AG09319 (cell line): ENCODE data around the gene SMG6.
A peak's percentile ranks its signal among the peaks of the same experiment; 100 is the strongest.

Experiments used
- DNase-seq: peaks from one replicate; pipeline ENCODE4 v3.0.0-alpha.2; 2010; ENCODE audit warnings: low read depth; ENCODE audit errors: extremely low read depth
- TF ChIP-seq, protein P1 (sequence below): IDR thresholded peaks from 2 replicates; pipeline ENCODE4 v1.5.1; 2011; ENCODE audit warnings: low read depth, mild to moderate bottlenecking, inconsistent platforms, low read length, moderate library complexity

The SMG6 gene

DNA sequence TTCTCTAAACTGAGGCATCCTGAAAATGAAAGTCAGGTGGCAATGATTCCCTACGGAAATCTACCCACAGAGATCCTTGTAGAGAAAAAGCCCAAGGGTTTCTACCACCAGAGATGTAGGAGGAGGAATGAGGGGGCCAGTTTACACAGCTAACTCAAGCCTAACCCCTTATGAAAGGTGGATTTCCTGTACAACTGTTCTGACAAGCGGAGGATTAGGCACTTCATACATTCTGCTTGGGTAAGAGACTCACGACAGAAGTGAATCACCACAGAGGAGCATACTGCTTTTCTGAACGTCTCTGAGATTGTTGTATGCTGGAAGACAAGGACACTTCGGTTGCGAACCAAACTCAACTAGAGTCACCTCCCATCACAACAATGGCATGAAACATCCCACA is 72.7 kb downstream of the SMG6 start:
- TF ChIP-seq, protein P1, sequence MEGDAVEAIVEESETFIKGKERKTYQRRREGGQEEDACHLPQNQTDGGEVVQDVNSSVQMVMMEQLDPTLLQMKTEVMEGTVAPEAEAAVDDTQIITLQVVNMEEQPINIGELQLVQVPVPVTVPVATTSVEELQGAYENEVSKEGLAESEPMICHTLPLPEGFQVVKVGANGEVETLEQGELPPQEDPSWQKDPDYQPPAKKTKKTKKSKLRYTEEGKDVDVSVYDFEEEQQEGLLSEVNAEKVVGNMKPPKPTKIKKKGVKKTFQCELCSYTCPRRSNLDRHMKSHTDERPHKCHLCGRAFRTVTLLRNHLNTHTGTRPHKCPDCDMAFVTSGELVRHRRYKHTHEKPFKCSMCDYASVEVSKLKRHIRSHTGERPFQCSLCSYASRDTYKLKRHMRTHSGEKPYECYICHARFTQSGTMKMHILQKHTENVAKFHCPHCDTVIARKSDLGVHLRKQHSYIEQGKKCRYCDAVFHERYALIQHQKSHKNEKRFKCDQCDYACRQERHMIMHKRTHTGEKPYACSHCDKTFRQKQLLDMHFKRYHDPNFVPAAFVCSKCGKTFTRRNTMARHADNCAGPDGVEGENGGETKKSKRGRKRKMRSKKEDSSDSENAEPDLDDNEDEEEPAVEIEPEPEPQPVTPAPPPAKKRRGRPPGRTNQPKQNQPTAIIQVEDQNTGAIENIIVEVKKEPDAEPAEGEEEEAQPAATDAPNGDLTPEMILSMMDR = no peak
- no peak for DNase-seq

DNA sequence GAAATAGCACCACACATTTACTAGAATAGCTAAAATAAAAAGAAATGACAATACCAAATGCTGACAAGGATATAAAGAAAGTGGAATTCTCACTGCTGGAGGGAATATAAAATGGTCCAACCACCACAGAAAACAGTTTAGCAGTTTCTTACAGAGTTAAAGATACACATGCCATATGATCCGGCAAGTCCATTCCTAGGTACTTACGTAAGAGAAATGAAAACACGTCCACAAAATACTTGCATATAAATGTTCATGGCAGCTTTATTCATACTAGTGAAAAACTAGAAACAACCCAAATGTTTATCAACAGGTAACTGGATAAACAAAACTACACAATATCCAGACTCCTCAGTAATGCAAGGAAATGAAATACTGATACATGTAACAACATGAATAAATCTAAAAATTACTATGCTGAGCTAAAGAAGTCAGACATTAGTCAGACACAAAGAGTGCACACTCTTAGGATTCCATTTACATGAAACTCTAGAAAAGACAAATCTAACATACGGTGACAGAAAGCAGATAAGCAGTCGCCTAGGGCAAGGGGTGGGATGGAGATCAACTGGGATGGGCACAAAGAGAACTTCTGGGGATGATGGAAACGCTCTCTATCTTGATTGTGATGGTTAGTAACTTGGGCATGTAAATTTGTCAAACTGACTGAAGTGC is 76.4 kb downstream of the SMG6 start:
- TF ChIP-seq, protein P1 = no peak
- no peak for DNase-seq

DNA sequence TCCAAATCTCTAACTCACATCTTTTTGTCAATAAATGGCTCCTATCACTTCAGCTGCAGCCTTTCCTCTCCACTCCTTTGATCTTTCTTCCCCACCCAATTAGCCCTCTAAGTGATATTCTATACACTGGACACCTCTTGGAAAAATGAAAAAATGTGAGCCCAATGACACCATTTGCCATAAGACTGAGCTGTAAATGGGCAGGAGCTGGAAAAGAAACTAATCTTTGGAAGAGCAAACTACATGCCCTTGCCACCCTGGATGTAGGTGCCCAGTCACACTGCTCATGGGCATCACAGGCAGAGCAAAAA is 80.0 kb downstream of the SMG6 start:
- no peak for DNase-seq
- TF ChIP-seq, protein P1 = no peak

DNA sequence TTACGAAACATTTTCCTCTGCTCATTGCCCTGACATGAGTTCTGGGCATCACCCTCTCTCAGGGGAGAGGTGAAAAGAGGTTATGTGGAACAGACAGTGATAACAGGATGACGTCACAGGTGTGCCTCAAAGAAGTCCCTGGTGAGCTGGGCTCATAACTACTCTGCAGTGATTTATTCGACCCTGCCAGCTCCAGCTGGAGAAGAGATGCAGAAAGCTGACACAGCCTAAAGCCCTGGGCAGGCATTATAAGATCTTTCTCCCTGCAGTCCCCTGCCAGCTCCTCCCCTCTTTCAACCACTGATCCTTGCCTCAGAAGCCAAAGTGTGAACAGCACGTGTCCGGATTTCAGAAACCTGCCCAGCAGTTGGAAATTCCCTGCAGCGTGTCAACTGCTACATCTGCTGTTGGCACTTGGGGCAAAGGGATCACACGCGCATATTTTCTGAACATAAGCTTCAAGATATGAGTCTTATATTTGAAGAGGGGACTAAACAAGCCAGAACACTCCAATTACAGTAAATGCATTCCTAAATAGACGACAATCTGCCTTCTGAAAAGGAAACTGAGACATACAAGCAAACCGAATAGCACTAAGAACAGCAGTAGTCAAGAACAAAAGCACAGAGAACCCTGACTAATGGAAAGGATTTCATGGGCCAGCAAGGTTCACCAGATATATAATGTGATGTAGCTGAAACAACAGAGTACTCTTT is 80.5 kb downstream of the SMG6 start:
- TF ChIP-seq, protein P1 = no peak
- DNase-seq = no peak

- DNase-seq = no peak
- TF ChIP-seq, protein P1 = no peak
Observed at GRCh38 chr17:2222301-2222700, 81.3 kb downstream of the SMG6 start.

DNA sequence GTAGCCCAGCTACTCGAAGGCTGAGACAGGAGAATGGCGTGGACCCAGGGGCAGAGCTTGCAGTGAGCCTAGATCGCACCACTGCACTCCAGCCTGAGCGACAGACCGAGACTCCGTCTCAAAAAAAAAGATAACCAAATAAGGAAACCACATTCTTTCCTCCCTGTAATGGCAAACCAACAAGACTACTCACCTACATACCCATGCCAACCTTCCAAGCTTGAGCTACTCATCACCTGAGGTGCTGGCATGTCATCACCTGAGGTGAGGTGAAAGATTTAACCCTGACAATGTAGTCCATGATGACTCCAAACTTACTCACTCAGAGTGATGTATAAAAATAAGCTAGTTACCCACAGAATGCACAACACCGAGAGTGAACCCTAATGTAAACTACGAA is 85.2 kb downstream of the SMG6 start:
- no peak for DNase-seq
- TF ChIP-seq, protein P1 = no peak

- TF ChIP-seq, protein P1 = no peak
- peak; percentile 94 for DNase-seq
Observed at GRCh38 chr17:2215616-2216364, 87.8 kb downstream of the SMG6 start.
